Activated T-cell treated with anti-CD3 and anti-CD28 coated beads, Interleukin-2, amount 50 U/mL, for 72 hours (primary cell): ENCODE data around the gene WDR91. TPM values are rescaled to one million over a fixed set of nuclear protein-coding genes. Genes with fewer than 3 reads are reported as not detected.

Source experiments
- ATAC-seq, 2 donors: fragments of 150-1000 bp; cut with Tn5 transposase; replicated peaks in 1 of 2; 2 replicates each; pipeline ENCODE4 v1.10.0; 2021; ENCODE audit warnings: moderate library complexity in 2 of 2, mild to moderate bottlenecking in 1 of 2
- DNase-seq, 2 donors: peaks; one replicate each; pipeline ENCODE4 v3.0.0; 2021 to 2022; ENCODE audit warnings: mixed read lengths in 1 of 2
- H3K27ac Mint-ChIP-seq: one replicate; pipeline ENCODE4 v1.8.0; 2022; ENCODE audit warnings: mild to moderate bottlenecking, moderate library complexity, mixed read lengths
- H3K27me3 Mint-ChIP-seq: one replicate; pipeline ENCODE4 v1.8.0; 2022; ENCODE audit warnings: low read depth, mixed read lengths
- H3K36me3 Mint-ChIP-seq, 2 donors: one replicate each; pipeline ENCODE4 v1.8.0; 2022; ENCODE audit warnings: mixed read lengths in 2 of 2, mild to moderate bottlenecking in 1 of 2; ENCODE audit not compliant: insufficient read depth in 2 of 2
- H3K4me1 Mint-ChIP-seq: one replicate; pipeline ENCODE4 v1.8.0; 2022; ENCODE audit warnings: low read depth, mixed read lengths
- H3K4me3 Mint-ChIP-seq, 2 donors: one replicate each; pipeline ENCODE4 v1.8.0; 2022; ENCODE audit warnings: mild to moderate bottlenecking in 2 of 2, mixed read lengths in 2 of 2, moderate library complexity in 2 of 2
- H3K9me3 Mint-ChIP-seq, 2 donors: one replicate each; pipeline ENCODE4 v1.8.0; 2022; ENCODE audit warnings: mixed read lengths in 2 of 2
- total RNA-seq, 2 donors: library from RNA; stranded (reverse); gene quantifications; one replicate each; pipeline ENCODE4 v1.2.3, GENCODE V29; 2022

The WDR91 gene
- total RNA-seq, 2 donors from 2014 or later = 21.5 to 27.1 TPM

DNA sequence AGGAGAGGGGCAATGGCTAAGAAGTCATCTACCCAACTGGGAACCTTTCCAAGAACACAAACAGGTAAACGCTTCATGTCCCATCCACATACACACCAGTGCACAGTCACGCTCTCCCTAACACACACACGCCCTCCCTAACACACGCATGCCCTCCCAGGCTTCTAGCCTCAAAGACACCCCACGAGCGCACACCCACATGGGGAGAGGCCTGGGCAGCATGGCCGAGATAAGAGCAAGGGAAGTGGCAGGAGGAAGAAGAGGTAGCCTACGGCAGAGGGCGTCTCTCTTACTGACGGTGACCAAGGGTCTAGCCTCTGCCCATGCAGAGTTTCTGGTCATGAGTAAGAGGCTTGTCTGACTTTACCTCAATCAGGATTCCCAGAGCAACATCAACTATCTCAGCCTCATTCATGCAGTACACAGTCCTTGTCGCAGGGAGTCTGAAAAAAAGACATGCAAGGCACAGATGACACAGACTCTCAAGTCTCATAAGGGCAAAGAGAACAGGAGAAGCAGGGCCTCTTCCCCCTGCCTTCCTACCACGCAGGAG, 43.9 kb downstream of the WDR91 start:
- Mint-ChIP-seq H3K4me3 (peak overlapping the region; percentile 31 to 52), H3K9me3 (peaks cover 0 to under 1% of the 10 kb centered on the region in 2 donors), H3K27ac (peak overlapping the region; percentile 38), H3K27me3 (no peaks in the 10 kb centered on the region), H3K4me1 (peaks cover 61% of the 10 kb centered on the region), H3K36me3 (peaks cover 4 to 21% of the 10 kb centered on the region in 2 donors)
- DNase-seq (no peak), ATAC-seq (no peak)

DNA sequence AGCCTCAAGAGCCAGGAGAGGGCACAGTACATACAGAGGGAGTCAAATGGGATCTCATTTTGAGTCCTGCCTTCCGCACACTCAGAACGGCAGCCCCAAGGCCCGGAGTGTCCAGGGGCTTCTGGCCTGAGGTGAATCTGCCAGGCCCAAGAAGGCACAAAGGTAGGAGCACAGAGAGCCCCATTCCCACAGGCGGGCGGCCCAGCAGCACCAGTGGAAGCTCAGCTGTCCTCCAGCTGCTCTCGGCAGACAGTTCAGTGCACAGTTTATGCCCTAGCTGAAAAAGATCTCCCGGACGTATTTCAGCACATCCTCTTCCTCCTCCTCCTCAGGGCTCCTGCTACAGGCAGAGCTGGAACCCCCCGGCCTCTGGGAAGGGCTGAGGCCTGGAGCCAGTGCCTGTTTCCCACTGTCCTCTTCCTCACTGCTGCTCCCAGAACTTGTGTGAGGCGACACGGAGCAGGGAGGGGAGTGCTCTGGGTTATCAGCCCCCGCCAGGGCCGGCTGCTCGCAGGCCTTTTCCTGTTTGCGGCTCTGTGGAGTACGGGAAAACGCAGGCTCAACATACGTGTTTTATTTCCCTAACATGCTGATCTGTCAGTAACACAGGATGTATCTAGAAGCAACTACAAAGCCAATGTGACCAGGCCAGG, 44.9 kb downstream of the WDR91 start:
- Mint-ChIP-seq H3K4me1 (peaks cover 61% of the 10 kb centered on the region), H3K27ac (peak overlapping the region; percentile 80), H3K36me3 (peaks cover 10 to 30% of the 10 kb centered on the region in 2 donors), H3K27me3 (no peaks in the 10 kb centered on the region), H3K9me3 (peaks cover 2 to 8% of the 10 kb centered on the region in 2 donors), H3K4me3 (peak overlapping the region in 1 of 2 donors; percentile 22)
- DNase-seq (no peak), ATAC-seq (no peak)

DNA sequence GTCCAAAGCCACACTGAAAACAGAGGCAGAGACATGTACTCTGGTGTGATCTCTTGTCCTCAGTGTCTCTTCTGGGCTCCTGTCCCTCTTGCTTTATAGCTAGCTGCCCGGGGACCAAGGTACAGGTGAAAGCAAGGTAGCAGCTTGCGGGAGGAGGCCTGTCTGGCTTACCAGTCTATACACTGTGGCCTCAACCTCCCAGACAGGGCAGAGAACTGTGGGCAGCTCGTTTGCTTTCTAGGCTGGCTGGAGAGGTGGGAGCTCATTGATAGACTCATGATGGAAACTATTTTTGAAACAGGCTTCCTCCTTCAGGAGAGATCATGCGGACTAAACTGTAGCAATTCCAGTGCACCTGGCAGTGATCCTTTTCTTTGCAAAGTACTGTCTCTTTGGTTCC, 45.5 kb downstream of the WDR91 start:
- DNase-seq (no peak), ATAC-seq (no peak)
- H3K9me3 Mint-ChIP-seq = peaks cover 2 to 8% of the 10 kb centered on the region in 2 donors
- no peak overlapping the region for H3K4me3 Mint-ChIP-seq
- peak overlapping the region; percentile 80 for H3K27ac Mint-ChIP-seq
- H3K27me3 Mint-ChIP-seq = no peaks in the 10 kb centered on the region
- peaks cover 62% of the 10 kb centered on the region for H3K4me1 Mint-ChIP-seq
- H3K36me3 Mint-ChIP-seq = peaks cover 11 to 36% of the 10 kb centered on the region in 2 donors

DNA sequence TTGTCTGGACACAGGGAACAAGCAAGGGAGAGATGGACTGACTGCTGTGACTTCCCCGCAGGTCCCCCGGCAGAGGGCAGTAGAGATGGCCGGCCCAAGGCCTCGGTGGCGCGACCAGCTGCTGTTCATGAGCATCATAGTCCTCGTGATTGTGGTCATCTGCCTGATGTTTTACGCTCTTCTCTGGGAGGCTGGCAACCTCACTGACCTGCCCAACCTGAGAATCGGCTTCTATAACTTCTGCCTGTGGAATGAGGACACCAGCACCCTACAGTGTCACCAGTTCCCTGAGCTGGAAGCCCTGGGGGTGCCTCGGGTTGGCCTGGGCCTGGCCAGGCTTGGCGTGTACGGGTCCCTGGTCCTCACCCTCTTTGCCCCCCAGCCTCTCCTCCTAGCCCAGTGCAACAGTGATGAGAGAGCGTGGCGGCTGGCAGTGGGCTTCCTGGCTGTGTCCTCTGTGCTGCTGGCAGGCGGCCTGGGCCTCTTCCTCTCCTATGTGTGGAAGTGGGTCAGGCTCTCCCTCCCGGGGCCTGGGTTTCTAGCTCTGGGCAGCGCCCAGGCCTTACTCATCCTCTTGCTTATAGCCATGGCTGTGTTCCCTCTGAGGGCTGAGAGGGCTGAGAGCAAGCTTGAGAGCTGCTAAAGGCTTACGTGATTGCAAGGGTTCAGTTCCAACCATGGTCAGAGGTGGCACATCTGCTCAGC, 46.8 kb downstream of the WDR91 start:
- ATAC-seq = no peak
- Mint-ChIP-seq H3K27ac (peak overlapping the region; percentile 59), H3K27me3 (no peaks in the 10 kb centered on the region), H3K9me3 (peaks cover 2 to 8% of the 10 kb centered on the region in 2 donors), H3K4me1 (peaks cover 70% of the 10 kb centered on the region), H3K36me3 (peaks cover 13 to 45% of the 10 kb centered on the region in 2 donors), H3K4me3 (no peak overlapping the region)
- no peak for DNase-seq

DNA sequence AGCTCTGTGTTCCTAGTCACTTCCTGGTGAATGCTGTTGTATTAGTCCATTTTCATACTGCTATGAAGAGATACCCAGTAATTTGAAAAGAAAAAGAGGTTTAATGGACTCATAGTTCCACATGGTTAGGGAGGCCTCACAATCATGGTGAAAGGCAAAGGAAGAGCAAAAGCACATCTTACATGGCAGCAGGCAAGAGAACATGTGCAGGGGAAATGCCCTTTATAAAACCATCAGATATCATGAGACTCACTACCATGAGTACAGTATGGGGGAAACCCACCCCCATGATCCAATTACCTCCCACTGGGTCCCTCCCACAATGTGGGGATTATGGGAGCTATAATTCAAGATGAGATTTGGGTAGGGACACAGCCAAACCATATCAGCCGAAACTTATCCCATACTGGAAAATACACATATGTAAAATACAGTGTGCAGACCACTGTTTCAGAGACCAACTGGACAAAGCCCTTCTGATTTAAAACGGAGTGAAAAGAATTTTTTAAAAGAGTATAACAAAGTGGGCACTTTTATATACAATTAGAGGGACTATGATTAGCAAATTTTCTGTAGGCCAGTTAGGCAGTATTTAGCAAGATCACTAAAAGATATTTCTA, 48.8 kb downstream of the WDR91 start:
- Mint-ChIP-seq H3K36me3 (peaks cover 13 to 44% of the 10 kb centered on the region in 2 donors), H3K27me3 (no peaks in the 10 kb centered on the region), H3K4me3 (no peak overlapping the region), H3K27ac (peak overlapping the region; percentile 62), H3K4me1 (peaks cover 66% of the 10 kb centered on the region), H3K9me3 (peaks cover 4 to 10% of the 10 kb centered on the region in 2 donors)
- ATAC-seq (no peak), DNase-seq (no peak)

DNA sequence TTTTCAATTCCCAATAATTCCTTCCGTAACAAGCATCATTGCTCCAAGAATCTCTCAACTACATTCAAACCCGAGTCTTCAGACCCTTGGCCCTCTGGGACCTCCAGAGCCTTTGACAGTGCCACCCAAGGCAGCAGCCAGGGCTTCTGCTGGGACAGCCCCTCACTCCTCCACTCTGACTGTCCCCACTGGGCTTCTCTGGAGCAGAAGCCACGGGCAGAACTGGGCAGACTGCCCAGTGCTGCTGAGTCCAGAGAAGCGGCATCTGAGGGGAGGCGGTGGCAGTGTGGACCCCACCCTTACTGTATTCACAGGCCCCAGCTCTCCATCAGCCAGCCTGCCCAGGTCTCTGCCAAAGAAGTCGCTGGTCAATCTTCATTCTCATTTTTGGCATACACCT, 49.7 kb downstream of the WDR91 start:
- peaks cover 68% of the 10 kb centered on the region for H3K4me1 Mint-ChIP-seq
- DNase-seq (no peak), ATAC-seq (no peak)
- no peak overlapping the region for H3K4me3 Mint-ChIP-seq
- H3K36me3 Mint-ChIP-seq = peaks cover 20 to 49% of the 10 kb centered on the region in 2 donors
- peaks cover 9 to 15% of the 10 kb centered on the region in 2 donors for H3K9me3 Mint-ChIP-seq
- peak overlapping the region; percentile 96 for H3K27ac Mint-ChIP-seq
- no peaks in the 10 kb centered on the region for H3K27me3 Mint-ChIP-seq

DNA sequence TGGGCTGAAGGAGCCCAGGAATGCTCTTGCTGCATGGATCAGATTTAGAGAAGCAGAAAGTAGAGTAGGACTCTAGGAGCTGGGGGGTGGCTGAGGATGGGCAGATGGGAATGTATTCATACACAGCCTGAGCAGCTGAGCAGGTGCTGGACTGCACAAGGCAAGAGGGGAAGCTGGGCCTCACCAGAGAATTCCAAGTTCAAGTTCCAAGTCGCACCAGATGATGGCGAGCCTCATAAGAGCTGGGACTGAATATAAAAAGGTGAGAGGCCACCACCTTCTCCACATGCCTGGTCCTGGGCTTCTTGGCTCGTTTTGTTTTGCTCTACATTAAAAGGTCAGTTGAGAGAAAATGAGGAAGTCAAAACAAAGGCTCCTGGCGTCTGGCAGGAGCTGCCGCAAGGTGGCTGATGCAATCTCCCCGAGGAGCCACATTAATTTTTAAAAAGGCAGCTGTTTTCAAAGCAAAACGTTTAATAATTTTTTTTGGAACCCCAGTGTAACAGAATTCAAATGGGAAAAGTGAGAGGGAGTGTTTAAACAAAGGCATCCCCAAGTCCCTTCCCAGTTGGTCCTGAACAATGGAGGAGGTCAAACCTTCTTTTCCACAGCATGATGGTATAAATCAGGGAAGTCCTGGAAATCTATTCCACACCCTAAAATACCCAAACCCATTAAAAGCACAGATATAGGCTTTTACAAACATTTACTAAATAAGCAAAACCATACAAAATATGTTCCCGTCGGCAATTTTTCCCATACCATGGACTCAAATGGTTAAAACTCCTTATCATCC, 50.3 kb downstream of the WDR91 start:
- H3K4me3 Mint-ChIP-seq = peak overlapping the region in 1 of 2 donors; percentile 39

DNA sequence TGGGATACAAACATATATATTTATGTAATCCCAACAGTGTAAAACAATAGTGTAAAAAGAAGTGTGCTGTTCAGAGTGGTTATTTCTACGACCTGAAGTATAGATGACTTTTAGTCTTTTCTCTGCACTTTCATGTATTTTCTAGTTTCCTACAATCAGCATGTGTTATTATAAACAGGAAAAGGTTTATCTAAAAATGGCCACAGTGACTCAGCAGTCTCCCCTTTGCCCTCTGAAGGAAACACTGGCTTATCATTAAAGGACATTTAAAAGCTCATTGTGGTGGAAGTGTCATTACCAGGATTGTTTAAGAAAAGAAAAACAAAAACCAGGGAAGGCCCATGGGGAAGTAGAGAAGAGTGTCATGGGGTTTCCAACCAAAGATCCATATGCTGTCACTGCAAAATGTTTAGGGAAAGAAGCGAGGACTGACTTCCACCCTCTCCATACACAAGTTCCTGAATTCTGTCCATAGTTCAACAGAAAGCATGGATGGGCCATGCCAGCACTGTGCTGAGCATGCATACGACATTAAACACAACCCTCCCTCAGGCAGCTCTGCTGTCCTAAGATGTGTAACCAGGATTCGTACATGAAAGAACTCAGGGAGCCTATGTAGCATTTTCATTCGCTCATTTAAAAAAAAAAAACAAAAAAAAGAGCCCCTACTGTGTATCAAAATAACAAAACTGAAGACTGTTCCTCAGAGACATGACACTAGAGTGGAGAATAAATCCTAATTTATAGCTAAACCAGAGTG, 51.0 kb downstream of the WDR91 start:
- ATAC-seq (peak; percentile 21), DNase-seq (no peak)
- Mint-ChIP-seq H3K36me3 (peaks cover 28 to 62% of the 10 kb centered on the region in 2 donors), H3K27me3 (no peaks in the 10 kb centered on the region), H3K27ac (peak overlapping the region; percentile 96), H3K9me3 (peaks cover 17 to 21% of the 10 kb centered on the region in 2 donors), H3K4me1 (peaks cover 66% of the 10 kb centered on the region), H3K4me3 (peak overlapping the region; percentile 57 to 58)

More for the DNA sequence above, 50.3 kb downstream of the WDR91 start:
- Mint-ChIP-seq H3K27me3 (no peaks in the 10 kb centered on the region), H3K36me3 (peaks cover 25 to 55% of the 10 kb centered on the region in 2 donors), H3K4me1 (peaks cover 66% of the 10 kb centered on the region), H3K27ac (peak overlapping the region; percentile 96), H3K9me3 (peaks cover 14 to 19% of the 10 kb centered on the region in 2 donors)
- ATAC-seq (no peak), DNase-seq (no peak)

DNA sequence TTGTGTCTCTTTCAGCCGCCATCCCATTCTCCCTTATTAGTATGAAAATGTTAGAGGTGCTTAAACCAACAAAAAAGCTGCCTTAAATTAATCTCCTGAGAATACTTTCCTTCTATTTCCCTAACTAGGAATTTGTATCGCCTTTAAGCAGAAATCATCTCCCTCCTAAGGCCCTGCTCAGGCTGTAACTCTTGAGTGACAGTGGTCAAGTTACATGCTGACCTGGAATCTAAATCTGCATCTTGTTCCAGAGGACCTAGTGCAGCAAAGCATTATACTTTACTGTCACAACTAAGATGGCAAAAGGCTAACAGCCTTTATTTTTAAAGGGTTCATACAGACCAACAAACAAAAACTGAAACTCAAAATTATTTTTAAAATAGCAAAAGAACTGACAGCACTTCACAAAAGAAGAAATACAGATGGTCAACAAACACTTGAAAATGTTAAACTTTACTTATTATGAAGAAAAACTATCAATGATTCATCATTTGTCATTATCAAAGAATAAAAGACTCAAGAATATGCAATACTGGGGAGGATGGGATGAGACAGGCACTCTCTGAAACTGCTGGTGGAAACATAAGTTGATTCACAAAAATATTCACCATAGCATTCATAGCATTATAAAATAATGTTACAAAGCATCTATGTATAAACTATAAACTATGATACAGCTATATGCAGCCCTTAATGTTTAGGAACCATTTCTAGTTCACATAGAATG, 51.8 kb downstream of the WDR91 start:
- H3K4me1 Mint-ChIP-seq = peaks cover 72% of the 10 kb centered on the region
- H3K9me3 Mint-ChIP-seq = peaks cover 18 to 27% of the 10 kb centered on the region in 2 donors
- ATAC-seq = peak in 1 of 2 donors; percentile 24
- no peak for DNase-seq
- no peaks in the 10 kb centered on the region for H3K27me3 Mint-ChIP-seq
- peak overlapping the region; percentile 23 to 57 for H3K4me3 Mint-ChIP-seq
- H3K27ac Mint-ChIP-seq = peak overlapping the region; percentile 96
- H3K36me3 Mint-ChIP-seq = peaks cover 31 to 68% of the 10 kb centered on the region in 2 donors

DNA sequence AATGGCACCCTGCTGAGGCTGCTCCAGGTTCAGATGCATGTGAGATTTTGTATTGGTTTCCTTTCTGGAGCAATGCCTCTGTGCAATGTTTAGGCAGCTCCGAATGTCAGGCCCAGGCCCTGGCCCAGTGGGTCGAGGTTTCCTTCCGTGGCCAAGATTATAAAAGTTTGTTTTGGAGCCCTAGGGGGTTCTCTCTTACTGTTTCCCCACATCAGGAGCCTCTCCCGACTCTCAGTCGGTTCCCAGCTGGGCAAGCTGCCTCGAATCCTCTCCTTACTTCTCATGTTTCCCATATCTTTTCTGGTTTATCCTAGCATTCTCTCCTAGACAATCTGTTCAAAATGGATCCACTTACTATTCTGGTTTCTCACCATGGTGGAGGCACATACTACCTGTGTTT, 52.5 kb downstream of the WDR91 start:
- peak overlapping the region; percentile 96 for H3K27ac Mint-ChIP-seq
- ATAC-seq = no peak
- H3K27me3 Mint-ChIP-seq = no peaks in the 10 kb centered on the region
- DNase-seq = no peak
- H3K4me1 Mint-ChIP-seq = peaks cover 75% of the 10 kb centered on the region
- H3K9me3 Mint-ChIP-seq = peaks cover 20 to 34% of the 10 kb centered on the region in 2 donors
- no peak overlapping the region for H3K4me3 Mint-ChIP-seq
- peaks cover 37 to 74% of the 10 kb centered on the region in 2 donors for H3K36me3 Mint-ChIP-seq

DNA sequence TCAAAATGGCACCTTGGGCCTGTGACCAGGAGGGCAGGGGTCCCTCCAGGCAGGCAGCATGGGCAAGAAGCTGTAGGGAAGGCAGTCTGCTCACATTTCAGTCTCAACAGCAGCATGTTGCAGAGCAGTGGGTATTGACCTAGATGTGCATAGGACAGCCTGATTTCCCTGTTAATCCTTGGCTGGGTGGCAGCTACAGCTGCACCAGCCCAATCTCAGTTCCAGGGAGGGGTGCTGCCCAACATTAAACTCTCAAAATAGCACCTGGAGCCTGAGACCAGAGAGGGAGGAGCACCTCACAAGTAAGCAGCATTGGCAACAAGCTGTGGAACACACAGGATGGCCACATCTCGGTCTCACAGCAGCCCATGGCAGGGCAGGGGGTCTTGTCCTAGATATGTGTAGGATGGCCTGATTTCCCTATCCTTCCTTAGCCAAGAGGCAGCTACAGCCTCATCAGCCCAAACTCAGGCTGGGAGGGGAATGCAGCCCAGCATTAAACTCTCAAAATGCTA, 53.1 kb downstream of the WDR91 start:
- Mint-ChIP-seq H3K4me1 (peaks cover 79% of the 10 kb centered on the region), H3K27me3 (no peaks in the 10 kb centered on the region), H3K36me3 (peaks cover 40 to 80% of the 10 kb centered on the region in 2 donors), H3K4me3 (no peak overlapping the region), H3K27ac (no peak overlapping the region), H3K9me3 (peaks cover 22 to 37% of the 10 kb centered on the region in 2 donors)
- ATAC-seq (no peak), DNase-seq (no peak)
